ENCODE data around the gene TWNK. TPM values are rescaled to one million over a fixed set of nuclear protein-coding genes. Genes with fewer than 3 reads are reported as not detected.
"Not testable (repeated sequence)": the region's sequence is repeated elsewhere in the genome, so short reads cannot be mapped to it uniquely, and the experiment has no call there.

Gene TWNK
- total RNA-seq, 1 donor from 2014 or later: 16.8 TPM

GRCh38 chr10:101030496-101031127 lies 43.3 kb downstream of the TWNK start:
- DNase-seq (ENCODE audit: low read depth): peak; percentile 43

- DNase-seq (ENCODE audit: low read depth): peak; percentile 76
Measured at GRCh38 chr10:101031128-101031795, 43.9 kb downstream of the TWNK start, which contains the start of the genes PDZD7 and SFXN3. PDZD7 (minus strand) TSS chr10:101031129; CDS start chr10:101030219, 910 bp downstream. SFXN3 (plus strand) TSS chr10:101031234; CDS start chr10:101034695, 3,461 bp downstream.

GRCh38 chr10:101031796-101032636 lies 44.7 kb downstream of the TWNK start:
- peak; percentile 13 for DNase-seq (ENCODE audit: low read depth)

GRCh38 chr10:101032637-101033224 lies 45.4 kb downstream of the TWNK start:
- DNase-seq (ENCODE audit: low read depth): peak; percentile 79

GRCh38 chr10:101033276-101033675 lies 45.9 kb downstream of the TWNK start:
- DNase-seq (ENCODE audit: low read depth): no peak

GRCh38 chr10:101034404-101034803 lies 47.1 kb downstream of the TWNK start:
- DNase-seq (ENCODE audit: low read depth): not testable (repeated sequence)

- no peak for DNase-seq (ENCODE audit: low read depth)
Measured at GRCh38 chr10:101035314-101035713, 48.0 kb downstream of the TWNK start.

- no peak for DNase-seq (ENCODE audit: low read depth)
Measured at GRCh38 chr10:101035916-101036702, 48.8 kb downstream of the TWNK start.

- DNase-seq (ENCODE audit: low read depth): no peak
Measured at GRCh38 chr10:101036726-101037125, 49.4 kb downstream of the TWNK start.

- no peak for DNase-seq (ENCODE audit: low read depth)
Measured at GRCh38 chr10:101038484-101038883, 51.1 kb downstream of the TWNK start.

- DNase-seq (ENCODE audit: low read depth): no peak
Measured at GRCh38 chr10:101040061-101040460, 52.7 kb downstream of the TWNK start.

GRCh38 chr10:101040851-101041250 lies 53.5 kb downstream of the TWNK start:
- no peak for DNase-seq (ENCODE audit: low read depth)

GRCh38 chr10:101041252-101041761 lies 54.0 kb downstream of the TWNK start:
- DNase-seq (ENCODE audit: low read depth): peak; percentile 76

- no peak for DNase-seq (ENCODE audit: low read depth)
Measured at GRCh38 chr10:101042118-101042517, 54.8 kb downstream of the TWNK start.

GRCh38 chr10:101042667-101043362 lies 55.5 kb downstream of the TWNK start:
- DNase-seq (ENCODE audit: low read depth): peak; percentile 96

GRCh38 chr10:101043363-101043707 lies 56.0 kb downstream of the TWNK start:
- DNase-seq (ENCODE audit: low read depth): no peak

All from renal cortical epithelial cell (primary cell).